Measurements from ENCODE around the gene LPP. TPM values are rescaled to one million over a fixed set of nuclear protein-coding genes. Genes with fewer than 3 reads are reported as not detected.

Gene LPP
- total RNA-seq, 1 experiment from 2014 or later: 20.2 TPM

DNA sequence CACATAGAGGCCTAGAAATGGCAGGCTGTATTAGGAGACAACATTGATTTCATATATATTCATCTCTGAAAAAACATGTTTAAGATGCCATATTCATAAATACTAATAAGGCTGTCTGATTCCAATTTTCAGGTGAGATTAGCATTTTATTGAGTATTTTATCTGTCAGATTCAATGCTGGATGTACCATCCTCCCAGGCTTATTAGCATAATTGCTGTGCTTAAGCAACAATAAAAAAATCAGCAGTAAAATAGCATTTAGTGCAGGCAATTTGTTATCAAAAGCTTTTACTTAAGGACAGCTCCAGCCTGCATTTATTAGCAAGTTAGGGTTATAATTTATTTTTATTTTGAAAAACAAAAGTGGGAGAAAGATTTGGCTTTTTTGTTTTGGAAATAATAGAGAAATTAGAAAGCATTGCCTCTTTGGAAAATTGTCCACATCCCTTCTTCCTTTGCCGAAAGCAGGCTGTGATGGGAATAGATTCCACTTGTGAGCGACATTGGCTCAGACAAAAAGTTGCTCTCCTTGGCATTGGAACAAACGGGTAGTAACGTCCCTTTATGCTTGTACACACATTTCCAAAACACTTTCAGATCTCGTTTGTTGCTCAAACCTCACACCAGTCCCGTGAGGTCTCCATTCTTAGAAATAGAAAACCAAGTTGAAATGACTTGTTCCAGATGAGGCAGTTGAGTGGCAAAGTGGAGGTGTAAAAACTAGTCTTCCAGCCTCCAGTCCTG is 134.0 kb downstream of the LPP start:
- in situ Hi-C loops (cut with HindIII; ENCODE audit: low pct_unique_long_range_greater_than_20kb, low sequenced_read_pairs): no loop called here
- DNase-seq (ENCODE audit: low read depth, low spot score): no peak

DNA sequence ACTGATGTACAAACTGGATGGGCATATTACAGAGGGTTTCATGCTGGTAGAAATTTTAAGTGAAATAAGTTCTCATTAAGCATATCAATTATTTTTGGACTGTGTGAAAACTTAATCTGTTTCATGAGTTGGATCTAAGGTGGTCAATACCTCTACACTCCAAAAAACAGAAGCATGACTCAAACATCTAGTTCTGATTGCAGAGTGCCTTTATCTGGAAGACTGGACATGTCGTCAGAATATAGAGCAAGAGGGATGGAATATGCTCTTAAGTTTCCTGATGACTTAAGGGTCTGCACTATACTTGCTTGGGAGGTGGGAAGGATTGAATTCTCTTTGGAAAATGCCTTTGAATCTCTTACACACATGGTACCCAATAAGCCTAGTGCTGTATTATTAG is 138.3 kb downstream of the LPP start:
- DNase-seq (ENCODE audit: low read depth, low spot score): no peak
- in situ Hi-C loops (cut with HindIII; ENCODE audit: low pct_unique_long_range_greater_than_20kb, low sequenced_read_pairs): no loop called here

DNA sequence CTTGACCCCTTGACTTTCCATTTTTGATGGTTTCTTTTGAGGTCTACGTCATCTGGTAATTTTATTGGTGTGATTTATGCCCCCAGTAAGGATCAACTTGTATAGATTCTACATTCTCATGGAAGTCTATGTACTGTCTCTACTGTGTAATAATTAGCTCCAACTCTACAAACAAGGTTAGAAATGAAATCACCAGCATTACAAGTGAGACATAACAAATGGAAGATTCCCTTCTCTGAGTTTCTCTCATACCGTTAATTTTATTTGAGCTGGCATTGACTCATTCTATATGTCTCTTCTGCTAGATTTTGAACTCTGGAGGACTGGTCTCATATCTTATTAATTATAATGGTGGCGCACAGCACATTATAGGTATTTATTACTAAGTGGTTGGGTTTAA is 138.9 kb downstream of the LPP start:
- in situ Hi-C loops (cut with HindIII; ENCODE audit: low pct_unique_long_range_greater_than_20kb, low sequenced_read_pairs): no loop called here
- no peak for DNase-seq (ENCODE audit: low read depth, low spot score)

DNA sequence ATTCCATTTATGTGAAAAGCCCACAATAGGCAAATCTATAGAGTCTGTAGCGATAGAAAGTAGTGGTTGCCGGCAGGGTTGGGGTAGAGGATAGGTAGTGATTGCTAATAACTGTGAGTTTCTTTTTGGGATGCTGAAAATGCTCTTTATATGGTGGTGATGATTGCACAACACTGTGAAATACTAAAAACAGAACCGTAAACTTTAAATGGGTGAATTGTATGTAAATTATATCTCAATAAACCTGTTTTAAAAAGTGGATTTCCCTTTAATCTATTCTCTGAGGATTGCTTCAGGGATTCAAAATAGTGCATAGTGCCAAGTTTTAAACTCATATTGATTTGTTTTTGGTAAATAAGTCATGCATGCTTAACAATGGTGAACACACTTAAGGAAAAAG is 140.2 kb downstream of the LPP start:
- in situ Hi-C loops (cut with HindIII; ENCODE audit: low pct_unique_long_range_greater_than_20kb, low sequenced_read_pairs): no loop called here
- no peak for DNase-seq (ENCODE audit: low read depth, low spot score)

DNA sequence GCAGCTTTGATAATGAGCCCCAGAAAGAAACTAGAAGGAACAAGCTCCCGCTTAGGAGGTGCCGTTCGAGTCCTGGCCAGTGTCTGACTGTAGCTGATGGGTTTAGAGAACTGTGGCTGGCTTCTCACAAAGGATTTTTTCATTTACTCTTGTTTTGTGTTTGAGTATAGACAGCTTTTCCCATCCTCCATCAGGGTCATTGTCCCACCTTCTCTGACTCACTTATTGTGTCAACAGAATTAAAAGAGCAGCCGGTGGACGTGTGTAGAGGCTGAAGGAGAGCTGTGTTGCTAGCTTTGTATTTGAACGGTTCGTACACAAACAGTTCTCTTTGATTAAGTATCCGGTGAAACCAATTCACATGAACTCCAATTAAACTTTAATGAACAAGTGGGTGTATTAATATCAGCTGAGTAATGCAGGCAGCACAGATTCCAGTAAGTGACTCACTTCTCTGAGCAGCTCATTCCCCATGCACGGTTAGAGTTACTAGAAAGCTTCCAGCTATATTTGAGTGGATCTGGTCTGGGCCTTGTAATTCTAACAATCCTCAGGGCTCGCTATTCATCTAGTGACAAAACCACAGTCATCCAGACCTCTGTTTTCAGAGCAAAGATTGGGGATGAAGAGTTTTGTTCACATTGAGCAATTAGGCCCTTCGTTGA is 141.0 kb downstream of the LPP start:
- in situ Hi-C loops (cut with HindIII; ENCODE audit: low pct_unique_long_range_greater_than_20kb, low sequenced_read_pairs): no loop called here
- DNase-seq (ENCODE audit: low read depth, low spot score): peak; percentile 73

DNA sequence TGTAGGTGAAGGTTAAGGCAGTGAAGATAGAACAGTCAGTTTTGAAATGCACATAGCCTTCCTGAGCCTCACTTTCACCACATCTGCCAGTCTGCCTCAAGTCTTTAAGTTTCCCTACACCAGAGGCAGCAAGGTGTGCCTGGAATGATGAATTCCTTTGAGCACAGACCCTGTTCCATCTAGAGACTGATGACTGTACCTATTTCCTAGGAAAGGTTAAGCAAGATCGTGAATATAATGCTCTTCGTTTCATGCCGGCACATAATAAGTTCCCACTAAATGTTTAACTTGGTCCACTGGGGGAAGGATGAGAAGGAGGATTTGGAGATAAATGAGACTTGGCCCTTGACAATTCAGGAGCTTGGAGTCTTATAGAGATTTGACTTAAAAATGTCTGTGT is 141.9 kb downstream of the LPP start:
- in situ Hi-C loops (cut with HindIII; ENCODE audit: low pct_unique_long_range_greater_than_20kb, low sequenced_read_pairs): no loop called here
- no peak for DNase-seq (ENCODE audit: low read depth, low spot score)

DNA sequence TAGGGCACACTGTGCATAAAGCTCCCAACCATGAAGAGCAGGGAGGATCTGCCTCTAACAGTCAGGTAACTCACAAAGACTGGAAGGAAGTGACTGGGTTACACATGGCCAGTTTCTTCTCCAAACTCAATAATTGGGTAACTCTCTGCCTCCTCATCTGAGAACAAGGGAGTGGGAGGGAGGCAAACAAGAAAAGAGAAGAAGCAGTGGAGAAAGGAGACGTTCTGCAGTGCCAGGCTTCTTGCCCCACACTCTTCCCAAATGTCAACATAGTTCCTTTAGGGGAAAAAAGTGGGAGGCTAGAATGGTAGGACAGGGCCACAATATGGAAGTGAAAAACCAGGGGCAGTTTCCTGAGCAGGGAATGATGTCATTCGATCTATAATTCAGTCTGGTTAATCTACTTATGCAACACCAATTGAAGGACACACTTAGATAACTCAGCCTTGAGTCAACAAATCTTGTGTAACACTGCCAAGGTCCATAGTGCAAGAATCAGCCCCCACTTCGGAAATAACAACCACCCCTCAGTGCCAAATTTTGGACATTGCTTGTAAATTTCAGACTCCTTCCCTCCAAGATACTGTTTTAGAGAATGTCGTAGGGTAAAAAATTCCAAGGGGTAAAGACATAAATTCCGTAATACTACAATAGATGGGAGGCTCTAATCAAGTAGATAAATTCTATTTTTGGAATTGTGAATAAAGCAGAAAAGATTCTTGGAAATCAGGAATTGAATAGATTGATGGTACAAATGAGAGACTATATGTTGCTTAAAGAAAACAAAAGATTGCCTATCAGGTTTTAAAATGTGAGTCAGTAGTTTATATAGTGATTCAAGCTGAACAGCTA is 143.0 kb downstream of the LPP start:
- in situ Hi-C loops (cut with HindIII; ENCODE audit: low pct_unique_long_range_greater_than_20kb, low sequenced_read_pairs): no loop called here
- DNase-seq (ENCODE audit: low read depth, low spot score): no peak

DNA sequence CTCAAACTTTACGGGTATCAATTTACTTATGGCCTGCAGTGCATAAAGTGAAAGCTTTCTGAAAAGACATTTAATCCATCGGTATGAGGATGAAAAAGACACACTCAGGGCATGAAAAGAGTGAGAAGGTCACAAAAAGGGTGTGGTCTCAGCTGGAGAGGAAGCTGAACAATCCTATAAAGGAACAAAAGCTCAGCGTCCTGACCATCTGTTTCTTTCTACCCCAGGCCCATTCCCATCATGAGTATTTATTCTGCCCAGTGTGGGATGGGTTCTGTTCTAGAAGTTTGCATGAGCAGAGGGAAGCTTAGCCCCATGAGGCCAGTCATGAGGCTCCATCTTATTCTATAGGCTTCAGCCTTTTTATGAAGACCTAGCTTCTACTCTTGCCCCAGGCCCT is 144.6 kb downstream of the LPP start:
- no peak for DNase-seq (ENCODE audit: low read depth, low spot score)
- in situ Hi-C loops (cut with HindIII; ENCODE audit: low pct_unique_long_range_greater_than_20kb, low sequenced_read_pairs): no loop called here

DNA sequence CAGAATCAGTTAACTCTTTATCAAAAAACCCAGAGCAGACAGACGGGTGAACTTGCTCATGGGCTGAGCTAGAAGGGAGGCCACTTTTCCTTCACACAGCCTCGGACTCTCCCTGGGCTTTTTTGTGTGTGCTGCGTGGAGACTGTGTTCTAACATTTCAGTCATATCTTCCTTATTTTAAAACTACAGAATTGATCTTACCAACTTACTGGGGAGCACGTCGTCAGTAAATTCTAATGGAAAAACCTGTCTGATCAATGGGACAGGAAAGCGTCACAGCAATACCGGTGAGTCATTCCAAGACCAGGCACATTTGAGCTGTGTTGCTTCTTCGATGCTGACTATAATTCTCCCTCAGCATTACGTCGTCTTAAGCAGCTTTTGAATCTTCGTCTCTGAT is 145.1 kb downstream of the LPP start:
- no peak for DNase-seq (ENCODE audit: low read depth, low spot score)
- in situ Hi-C loops (cut with HindIII; ENCODE audit: low pct_unique_long_range_greater_than_20kb, low sequenced_read_pairs): no loop called here

DNA sequence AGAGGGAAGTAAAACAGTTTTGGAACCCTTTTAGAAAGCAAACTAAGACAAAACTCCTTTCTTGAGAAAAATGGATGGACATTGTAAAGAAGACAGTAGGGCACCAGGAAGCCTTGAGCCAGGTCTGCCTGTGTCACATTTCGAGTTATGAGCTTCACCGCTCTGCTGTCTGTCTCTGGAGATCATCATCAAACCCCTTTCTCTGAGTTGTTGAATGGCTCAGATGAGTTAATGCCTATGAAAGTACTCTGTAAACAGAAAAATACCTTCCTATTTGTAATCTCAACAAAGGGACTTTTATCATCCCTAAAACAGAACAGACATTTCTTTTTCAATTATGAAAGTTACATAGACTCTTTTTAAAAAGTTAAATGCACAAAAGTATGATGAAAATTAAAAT is 145.8 kb downstream of the LPP start:
- DNase-seq (ENCODE audit: low read depth, low spot score): no peak
- in situ Hi-C loops (cut with HindIII; ENCODE audit: low pct_unique_long_range_greater_than_20kb, low sequenced_read_pairs): no loop called here

DNA sequence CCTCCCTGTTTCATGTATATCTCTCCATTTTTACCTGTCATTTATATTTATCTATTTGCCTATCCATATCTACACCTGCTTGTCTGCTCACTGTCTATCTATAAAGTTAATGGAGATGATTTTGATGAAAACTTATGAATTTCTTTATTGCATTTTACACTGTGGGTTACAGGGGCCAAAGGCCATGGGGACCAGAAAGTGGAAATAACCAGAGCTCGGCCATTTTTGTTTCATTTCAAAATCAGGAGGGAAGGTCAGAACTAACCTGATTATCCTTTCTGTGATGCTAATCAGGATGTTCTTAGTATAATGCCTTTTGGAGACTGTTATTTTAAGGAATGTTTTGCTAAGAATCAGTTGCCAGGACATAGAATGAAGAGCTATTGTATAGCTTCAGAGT is 147.2 kb downstream of the LPP start:
- no peak for DNase-seq (ENCODE audit: low read depth, low spot score)
- in situ Hi-C loops (cut with HindIII; ENCODE audit: low pct_unique_long_range_greater_than_20kb, low sequenced_read_pairs): no loop called here

DNA sequence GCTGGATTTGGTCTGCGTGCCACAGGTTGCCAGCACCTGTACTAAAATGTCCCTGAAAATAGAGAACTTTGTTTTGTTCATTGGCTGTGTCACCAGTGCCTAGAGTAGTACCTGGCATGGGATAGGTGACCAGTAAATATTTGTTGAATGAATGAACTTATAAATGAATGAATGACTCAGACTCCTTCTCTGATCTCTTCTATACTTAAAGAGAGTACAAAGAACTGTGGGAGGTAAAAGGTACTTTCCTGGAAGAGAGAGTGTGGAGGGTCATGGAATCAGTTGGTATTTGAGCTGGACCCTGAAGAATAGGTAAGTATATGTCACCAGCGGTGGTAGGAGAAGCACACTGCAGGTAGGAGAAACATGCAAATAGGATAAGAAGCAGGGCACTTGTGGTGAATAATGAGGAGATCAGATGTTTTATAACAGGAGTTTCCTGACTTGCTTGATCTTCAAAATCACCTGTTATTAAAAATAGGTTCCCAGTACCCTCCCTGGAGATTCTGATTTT is 149.4 kb downstream of the LPP start:
- DNase-seq (ENCODE audit: low read depth, low spot score): no peak
- in situ Hi-C loops (cut with HindIII; ENCODE audit: low pct_unique_long_range_greater_than_20kb, low sequenced_read_pairs): no loop called here

DNA sequence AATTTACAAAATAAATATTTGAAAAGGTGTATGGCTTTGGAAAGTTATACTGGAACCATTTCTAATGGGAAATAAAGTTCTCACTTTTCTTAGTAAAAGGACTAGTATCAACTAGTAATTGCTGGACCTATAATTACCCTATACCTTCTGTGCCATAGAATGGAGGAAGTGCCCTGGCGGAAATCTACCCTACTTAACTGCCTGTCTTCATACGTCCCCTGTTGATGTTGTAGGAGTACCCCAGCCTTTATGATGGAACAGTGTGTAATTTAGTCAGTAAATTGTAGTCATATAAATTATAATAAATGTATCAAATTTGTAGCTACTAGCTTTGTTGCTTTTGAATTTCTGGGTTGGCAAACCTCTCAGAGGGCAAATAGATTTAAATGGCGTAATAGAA is 149.9 kb downstream of the LPP start:
- DNase-seq (ENCODE audit: low read depth, low spot score): no peak
- in situ Hi-C loops (cut with HindIII; ENCODE audit: low pct_unique_long_range_greater_than_20kb, low sequenced_read_pairs): no loop called here

DNA sequence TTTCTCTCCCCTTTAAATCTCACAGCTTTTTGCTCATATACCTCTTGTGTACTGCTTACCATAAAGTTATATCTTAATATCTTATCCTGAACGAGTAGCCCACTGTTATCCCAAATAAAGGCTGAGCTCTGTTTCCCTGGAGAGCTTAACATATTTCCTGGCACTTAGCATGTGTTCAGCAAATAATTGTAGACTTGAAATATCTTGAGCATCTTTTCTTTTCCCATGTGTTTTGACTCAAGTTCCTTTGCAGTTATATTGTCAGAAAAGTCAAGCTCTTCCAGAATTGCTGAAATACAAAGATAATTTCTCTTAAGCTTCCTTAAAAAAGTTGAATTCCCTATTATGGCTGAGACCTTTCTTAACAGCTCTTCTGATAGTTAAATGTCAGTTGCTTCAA is 150.5 kb downstream of the LPP start:
- no peak for DNase-seq (ENCODE audit: low read depth, low spot score)
- in situ Hi-C loops (cut with HindIII; ENCODE audit: low pct_unique_long_range_greater_than_20kb, low sequenced_read_pairs): no loop called here

DNA sequence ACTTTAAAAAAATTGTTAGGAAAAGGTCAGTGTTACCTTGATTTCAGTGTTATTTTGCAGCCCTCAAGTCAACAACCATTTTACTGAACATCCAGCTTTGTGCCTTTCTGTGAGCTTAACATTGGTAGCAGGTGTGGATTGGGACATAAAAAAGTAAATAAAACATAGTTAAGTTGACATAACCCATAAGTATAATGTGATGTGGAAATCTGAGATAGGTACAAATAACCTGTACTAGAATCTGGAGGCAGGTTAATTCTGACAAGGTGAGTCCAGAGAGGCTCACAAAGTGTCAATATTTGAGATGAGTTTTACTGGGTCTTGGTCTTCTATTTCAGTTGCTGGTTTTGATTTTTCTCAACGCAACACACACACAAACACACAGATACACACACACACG is 151.3 kb downstream of the LPP start:
- no peak for DNase-seq (ENCODE audit: low read depth, low spot score)
- in situ Hi-C loops (cut with HindIII; ENCODE audit: low pct_unique_long_range_greater_than_20kb, low sequenced_read_pairs): no loop called here

DNA sequence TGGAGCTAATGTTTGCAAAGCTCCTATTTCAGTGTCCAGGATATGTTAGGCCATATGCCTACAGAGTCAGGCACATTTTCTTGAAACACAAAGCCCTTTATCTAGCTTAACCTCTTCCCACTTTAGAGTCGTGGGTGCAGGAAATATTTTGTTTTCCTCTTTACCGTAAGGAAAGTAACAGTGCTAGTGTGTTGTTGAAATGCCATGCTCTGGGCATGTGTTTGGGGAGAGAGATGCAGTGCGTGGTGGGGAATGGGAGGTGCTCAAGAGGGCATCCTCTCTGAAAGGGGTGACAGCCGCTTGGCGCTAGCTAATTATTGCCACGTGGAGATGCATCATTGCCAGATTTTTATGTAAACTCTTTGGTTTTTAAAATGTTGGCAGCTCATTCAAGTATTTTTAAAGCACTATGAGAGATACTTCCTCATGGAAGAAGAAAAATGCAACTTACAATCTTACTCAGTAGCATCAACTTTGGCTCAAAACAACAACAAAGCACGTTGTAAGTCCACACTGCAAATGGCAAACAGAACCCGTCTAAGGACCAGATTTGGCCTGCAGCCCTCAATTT is 152.6 kb downstream of the LPP start:
- DNase-seq (ENCODE audit: low read depth, low spot score): no peak
- in situ Hi-C loops (cut with HindIII; ENCODE audit: low pct_unique_long_range_greater_than_20kb, low sequenced_read_pairs): no loop called here

DNA sequence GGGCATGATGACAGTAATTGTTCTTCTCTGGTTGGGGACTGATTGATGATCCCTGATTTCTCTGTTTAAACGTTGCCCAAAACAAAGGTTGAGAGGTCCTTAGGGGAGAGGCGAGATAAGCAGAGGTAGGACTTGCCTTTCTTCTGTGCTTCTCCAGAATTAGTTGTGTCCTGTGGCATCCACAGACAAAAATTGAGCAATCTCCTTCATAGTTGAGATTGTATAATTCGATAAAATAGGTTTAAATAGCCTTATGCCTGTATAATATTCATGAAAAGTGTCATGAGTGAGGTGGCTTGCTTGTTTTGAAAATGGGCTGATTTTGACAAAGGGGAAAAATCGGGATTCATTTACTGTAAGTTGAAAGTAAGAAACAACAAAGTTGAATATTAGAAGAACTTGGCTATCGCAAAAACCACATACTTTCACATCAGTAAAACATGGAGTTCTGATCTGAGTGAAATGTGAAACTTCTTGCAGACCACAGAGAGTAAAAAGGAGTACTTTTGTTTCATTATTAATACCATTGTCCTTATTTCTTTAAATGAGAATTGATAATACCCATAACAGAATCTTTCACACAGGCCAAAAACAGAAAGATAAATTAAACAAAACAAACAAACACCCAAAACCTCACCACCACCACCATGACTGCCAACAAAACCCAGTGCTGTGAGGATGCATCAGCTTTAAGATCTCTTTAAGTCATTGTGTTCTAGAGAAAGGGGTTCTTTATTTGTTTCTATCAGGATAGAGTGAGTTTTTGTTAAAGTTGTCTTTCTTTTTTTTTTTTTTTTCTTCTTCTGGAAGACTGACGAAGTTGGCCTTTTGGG is 155.7 kb downstream of the LPP start:
- peak; percentile 77 for DNase-seq (ENCODE audit: low read depth, low spot score)

More for the DNA sequence above, 155.7 kb downstream of the LPP start:
- in situ Hi-C loops (cut with HindIII; ENCODE audit: low pct_unique_long_range_greater_than_20kb, low sequenced_read_pairs): no loop called here

Data from SK-MEL-5 (cell line).